HCT116 (cell line): ENCODE measurements around the gene CCDC15. TPM values are rescaled to one million over a fixed set of nuclear protein-coding genes. Genes with fewer than 3 reads are reported as not detected.

Experiments used
- ATAC-seq: fragments of 200-7000 bp; cut with Tn5 transposase; 2 replicates; pipeline ENCODE4 v1.9.1; 2020; ENCODE audit warnings: mild to moderate bottlenecking, moderate library complexity
- BruUV-seq: library from RNA; stranded (reverse); fragments of 400-500 nt; replicated peaks from 2 replicates; lab custom pipeline; 2021; lab: Mats Ljungman, UMichigan
- CTCF ChIA-PET: fragments of 300-600 bp; sonication (Branson Sonifier 250); formaldehyde crosslinking; loops from one replicate; lab custom pipeline; 2021; ENCODE audit warnings: antibody characterized with exemption; lab: Charles Lee
- POLR2A ChIA-PET: fragments of 300-600, 350-600 bp; sonication (Branson Sonifier 250); formaldehyde crosslinking; loops from one replicate; lab custom pipeline; 2021; ENCODE audit warnings: antibody characterized with exemption; lab: Charles Lee
- RAD21 ChIA-PET, 2 experiments: fragments of 300-600 bp; sonication (Branson Sonifier 250); formaldehyde crosslinking; loops; one replicate each; lab custom pipeline; 2023; ENCODE audit warnings: low total read pairs in 2 of 2; ENCODE audit not compliant: uncharacterized antibody in 2 of 2, unreplicated experiment in 2 of 2, low non-redundant PET in 1 of 2; lab: Charles Lee
- DNase-seq: peaks from one replicate; pipeline ENCODE4 v3.0.0-alpha.2; 2010; ENCODE audit warnings: low read depth, low spot score
- H2AFZ ChIP-seq: fragments of 200-600 bp; shearing (Covaris generic), sonication (generic); 2 replicates; pipeline ENCODE4 v1.6.1; 2017; ENCODE audit warnings: low read depth, mixed run types, mixed read lengths, antibody characterized with exemption, low read length; ENCODE audit not compliant: poor library complexity, severe bottlenecking
- H3K27ac ChIP-seq: 2 replicates; pipeline ENCODE4 v1.5.1; 2012; ENCODE audit warnings: low read depth, low read length
- H3K27me3 ChIP-seq: fragments of 200-600 bp; sonication (generic); 2 replicates; pipeline ENCODE4 v1.6.1; 2016; ENCODE audit warnings: mixed run types, low read length, mixed read lengths; ENCODE audit not compliant: insufficient read depth
- H3K36me3 ChIP-seq, 2 experiments: fragments of 200-500 bp in 1 of 2; fragments of 200-600 bp in 1 of 2; sonication (Bioruptor generic) in 1 of 2; sonication (generic) in 1 of 2; 2 replicates each; pipeline versions ENCODE4 v1.5.1 to v1.6.1; 2014 to 2016; ENCODE audit warnings: low read length in 2 of 2, inconsistent platforms in 1 of 2, mixed read lengths in 1 of 2, mixed run types in 1 of 2; ENCODE audit not compliant: insufficient read depth in 2 of 2, control insufficient read depth in 1 of 2
- H3K4me1 ChIP-seq, 2 experiments: fragments of 200-600 bp in 1 of 2; sonication (generic) in 1 of 2; 2 replicates each; pipeline versions ENCODE4 v1.5.1 to v1.6.1; 2012 to 2017; ENCODE audit warnings: low read length in 2 of 2, inconsistent platforms in 1 of 2, mild to moderate bottlenecking in 1 of 2, mixed read lengths in 1 of 2, mixed run types in 1 of 2, moderate library complexity in 1 of 2; ENCODE audit not compliant: insufficient read depth in 2 of 2, control insufficient read depth in 1 of 2
- H3K4me2 ChIP-seq: fragments of 200-600 bp; sonication (generic); 2 replicates; pipeline ENCODE4 v1.6.1; 2017; ENCODE audit warnings: mixed run types, low read length, mixed read lengths
- H3K4me3 ChIP-seq, 2 experiments: fragments of 200-600 bp in 1 of 2; sonication (generic) in 1 of 2; replicated peaks in 1 of 2; 2 replicates each; pipeline ENCODE4 v1.5.1; 2011 to 2016; ENCODE audit warnings: low read length in 2 of 2, control low read depth in 1 of 2, low read depth in 1 of 2, mild to moderate bottlenecking in 1 of 2, mixed read lengths in 1 of 2, mixed run types in 1 of 2
- H3K79me2 ChIP-seq: fragments of 200-600 bp; sonication (generic); 2 replicates; pipeline ENCODE4 v1.6.1; 2017; ENCODE audit warnings: mild to moderate bottlenecking, mixed run types, low read length, moderate library complexity, mixed read lengths; ENCODE audit not compliant: insufficient read depth
- H3K9ac ChIP-seq: fragments of 200-600 bp; sonication (generic); 2 replicates; pipeline ENCODE4 v1.6.1; 2016; ENCODE audit warnings: low read length, mixed read lengths
- H3K9me2 ChIP-seq: fragments of 200-600 bp; sonication (generic), shearing (Covaris generic); 2 replicates; pipeline ENCODE4 v1.6.1; 2017; ENCODE audit warnings: mixed run types, mild to moderate bottlenecking, moderate library complexity; ENCODE audit not compliant: insufficient read depth
- H3K9me3 ChIP-seq, 2 experiments: fragments of 200-500 bp in 1 of 2; fragments of 200-600 bp in 1 of 2; sonication (Bioruptor generic) in 1 of 2; sonication (generic) in 1 of 2; 2 replicates each; pipeline ENCODE4 v1.6.1; 2014 to 2017; ENCODE audit warnings: low read length in 2 of 2, mixed read lengths in 2 of 2, inconsistent platforms in 1 of 2, low read depth in 1 of 2, mild to moderate bottlenecking in 1 of 2, mixed run types in 1 of 2, moderate library complexity in 1 of 2; ENCODE audit not compliant: control insufficient read depth in 1 of 2, insufficient read depth in 1 of 2
- H4K20me1 ChIP-seq: fragments of 200-600 bp; sonication (generic), shearing (Covaris generic); 2 replicates; pipeline ENCODE4 v1.6.1; 2017; ENCODE audit warnings: mixed run types, mild to moderate bottlenecking, moderate library complexity; ENCODE audit not compliant: insufficient read depth
- CBX3 ChIP-seq: IDR thresholded peaks from 2 replicates; pipeline ENCODE4 v1.6.1; 2012; ENCODE audit warnings: low read depth
- CTCF ChIP-seq, 3 experiments: fragments of 200-600 bp in 1 of 3; sonication (generic) in 1 of 3; IDR thresholded peaks in 2 of 3; conservative IDR thresholded peaks in 1 of 3; 2 replicates each; pipeline ENCODE4 v1.5.1; 2012 to 2017; ENCODE audit warnings: low read depth in 2 of 3, low read length in 2 of 3, antibody characterized with exemption in 1 of 3, borderline replicate concordance in 1 of 3, control low read depth in 1 of 3, mild to moderate bottlenecking in 1 of 3, mixed read lengths in 1 of 3, mixed run types in 1 of 3, moderate library complexity in 1 of 3; ENCODE audit not compliant: insufficient read depth in 1 of 3
- EGR1 ChIP-seq: IDR thresholded peaks from 2 replicates; pipeline ENCODE4 v1.6.1; 2012; ENCODE audit warnings: low read depth
- ELF1 ChIP-seq: IDR thresholded peaks from 2 replicates; pipeline ENCODE4 v1.6.1; 2012; ENCODE audit warnings: low read depth, borderline replicate concordance
- EZH2 ChIP-seq: fragments of 200-600 bp; sonication (generic); IDR thresholded peaks from 2 replicates; pipeline ENCODE4 v1.6.1; 2017; ENCODE audit warnings: antibody characterized with exemption, mixed run types
- EZH2phosphoT487 ChIP-seq: fragments of 200-600 bp; IDR thresholded peaks from 2 replicates; pipeline ENCODE4 v1.6.1; 2018; ENCODE audit warnings: antibody characterized with exemption, borderline replicate concordance
- FOSL1 ChIP-seq: IDR thresholded peaks from 2 replicates; pipeline ENCODE4 v1.6.1; 2012; ENCODE audit warnings: low read depth
- JUND ChIP-seq: IDR thresholded peaks from 2 replicates; pipeline ENCODE4 v1.6.1; 2012
- POLR2A ChIP-seq: IDR thresholded peaks from 2 replicates; pipeline ENCODE4 v1.7.0; 2011; ENCODE audit warnings: borderline replicate concordance; ENCODE audit not compliant: insufficient read depth, insufficient read length; ENCODE audit errors: extremely low read depth
- RAD21 ChIP-seq: IDR thresholded peaks from 2 replicates; pipeline ENCODE4 v1.6.1; 2012; ENCODE audit warnings: low read depth, mild to moderate bottlenecking
- REST ChIP-seq: IDR thresholded peaks from 2 replicates; pipeline ENCODE4 v1.6.1; 2012; ENCODE audit warnings: low read depth
- SP1 ChIP-seq: IDR thresholded peaks from 2 replicates; pipeline ENCODE4 v1.6.1; 2012; ENCODE audit warnings: low read depth
- SRF ChIP-seq: IDR thresholded peaks from 2 replicates; pipeline ENCODE4 v1.6.1; 2012; ENCODE audit warnings: low read depth
- TCF7L2 ChIP-seq: IDR thresholded peaks from 2 replicates; pipeline ENCODE4 v1.7.0; 2011; ENCODE audit warnings: borderline replicate concordance, inconsistent platforms; ENCODE audit not compliant: insufficient read depth, insufficient read length; ENCODE audit errors: extremely low read depth
- YY1 ChIP-seq: IDR thresholded peaks from 2 replicates; pipeline ENCODE4 v1.6.1; 2011; ENCODE audit warnings: low read length, low read depth, moderate library complexity, mild to moderate bottlenecking; ENCODE audit not compliant: insufficient replicate concordance; ENCODE audit errors: extremely low read depth
- ZFX ChIP-seq: fragments of 450-650 bp; IDR thresholded peaks from 2 replicates; pipeline ENCODE4 v1.6.1; 2017
- ZNF274 ChIP-seq: fragments of 200-500 bp; sonication (Bioruptor generic); IDR thresholded peaks from 2 replicates; pipeline ENCODE4 v1.6.1; 2014; ENCODE audit warnings: mild to moderate bottlenecking, low read depth, low read length, inconsistent platforms
- intact Hi-C: fragments of 100-400 bp; cut with micrococcal nuclease; formaldehyde crosslinking; loops from 2 replicates; pipeline ENCODE4 v1.10.0; 2022
- total RNA-seq: library from RNA; stranded (reverse); gene quantifications from one replicate; pipeline ENCODE4 v1.2.1, GENCODE V29; 2021; ENCODE audit not compliant: unreplicated experiment

Gene CCDC15
- total RNA-seq, 1 experiment from 2014 or later, result 2.4 TPM

GRCh38 chr11:125068368-125068767 is 114.4 kb downstream of the CCDC15 start (continued):
- TF ChIP-seq REST, result no peak
- TF ChIP-seq ZFX, result no peak
- TF ChIP-seq, all 23 proteins: peak for 0

GRCh38 chr11:125069008-125069407 is 115.0 kb downstream of the CCDC15 start:
- Histone ChIP-seq H2AFZ (no peak overlapping the region), H3K4me3 (no peak overlapping the region), H3K27me3 (no peaks in the 10 kb centered on the region), H3K4me1 (peaks cover 20 to 35% of the 10 kb centered on the region in 2 experiments), H3K4me2 (no peak overlapping the region), H3K27ac (no peak overlapping the region), H3K9ac (no peak overlapping the region), H3K9me3 (no peaks in the 10 kb centered on the region), H3K36me3 (no peaks in the 10 kb centered on the region), H3K79me2 (no peaks in the 10 kb centered on the region), H3K9me2 (no peaks in the 10 kb centered on the region), H4K20me1 (no peaks in the 10 kb centered on the region)
- ATAC-seq, result no peak
- TF ChIP-seq RAD21 (no peak), REST (no peak), CBX3 (no peak), EZH2phosphoT487 (no peak), POLR2A (no peak), ZNF274 (no peak), EZH2 (no peak), ELF1 (no peak), JUND (no peak), ZFX (no peak), YY1 (no peak), EGR1 (no peak), SP1 (no peak), FOSL1 (no peak), SRF (no peak), CTCF (IDR thresholded peaks at IDR 0.05 in 2 of 3, conservative IDR thresholded peaks at IDR 0.05 in 1 of 3; ENCODE audit: borderline replicate concordance in 1 of 3, insufficient read depth in 1 of 3, low read depth in 2 of 3, low read length in 2 of 3) (no peak), TCF7L2 (no peak)
- intact Hi-C loops, result no loop called here
- ChIA-PET POLR2A (no interaction called here), CTCF (no interaction called here), RAD21 (no interaction called here)
- no TSS peak for BruUV-seq
- DNase-seq, result no peak
